ENCODE data around the gene GPR34.

The GPR34 gene

DNA sequence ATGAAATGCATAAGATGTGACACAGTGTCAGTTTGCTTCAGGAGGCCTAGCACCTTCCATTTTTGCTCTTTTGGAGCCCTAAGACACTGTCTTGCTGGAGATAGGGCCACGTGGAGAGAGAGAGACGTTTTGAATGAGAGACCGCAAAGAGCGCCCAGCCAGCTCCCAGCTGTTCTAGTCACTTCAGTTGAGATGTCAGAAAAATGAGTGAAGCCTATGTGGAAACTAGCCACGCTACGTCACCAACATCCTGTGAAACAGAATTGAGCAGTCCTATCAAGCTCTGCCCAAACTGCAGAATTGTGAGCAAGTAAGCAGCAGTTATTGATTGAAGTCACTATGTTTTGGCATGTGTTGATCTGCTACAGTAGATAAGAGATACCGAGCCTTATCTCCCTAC is 48.3 kb downstream of the GPR34 start:
- no peak for DNase-seq

- DNase-seq, result no peak
These were observed 51.1 kb downstream of the GPR34 start for GRCh38 chrX:41739871-41740270.

Data from fibroblast of skin of abdomen (primary cell).